Measurements from ENCODE around the gene GALNT2.

- TF ChIP-seq, protein P1, sequence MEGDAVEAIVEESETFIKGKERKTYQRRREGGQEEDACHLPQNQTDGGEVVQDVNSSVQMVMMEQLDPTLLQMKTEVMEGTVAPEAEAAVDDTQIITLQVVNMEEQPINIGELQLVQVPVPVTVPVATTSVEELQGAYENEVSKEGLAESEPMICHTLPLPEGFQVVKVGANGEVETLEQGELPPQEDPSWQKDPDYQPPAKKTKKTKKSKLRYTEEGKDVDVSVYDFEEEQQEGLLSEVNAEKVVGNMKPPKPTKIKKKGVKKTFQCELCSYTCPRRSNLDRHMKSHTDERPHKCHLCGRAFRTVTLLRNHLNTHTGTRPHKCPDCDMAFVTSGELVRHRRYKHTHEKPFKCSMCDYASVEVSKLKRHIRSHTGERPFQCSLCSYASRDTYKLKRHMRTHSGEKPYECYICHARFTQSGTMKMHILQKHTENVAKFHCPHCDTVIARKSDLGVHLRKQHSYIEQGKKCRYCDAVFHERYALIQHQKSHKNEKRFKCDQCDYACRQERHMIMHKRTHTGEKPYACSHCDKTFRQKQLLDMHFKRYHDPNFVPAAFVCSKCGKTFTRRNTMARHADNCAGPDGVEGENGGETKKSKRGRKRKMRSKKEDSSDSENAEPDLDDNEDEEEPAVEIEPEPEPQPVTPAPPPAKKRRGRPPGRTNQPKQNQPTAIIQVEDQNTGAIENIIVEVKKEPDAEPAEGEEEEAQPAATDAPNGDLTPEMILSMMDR (IDR thresholded peaks at IDR 0.05): no peak
- TF ChIP-seq ZFX (IDR thresholded peaks at IDR 0.05; ENCODE audit: borderline replicate concordance): no peak
These were observed 248.1 kb downstream of the GALNT2 start for GRCh38 chr1:230315099-230315498.
